ENCODE measurements around the gene NKIRAS1.

DNA sequence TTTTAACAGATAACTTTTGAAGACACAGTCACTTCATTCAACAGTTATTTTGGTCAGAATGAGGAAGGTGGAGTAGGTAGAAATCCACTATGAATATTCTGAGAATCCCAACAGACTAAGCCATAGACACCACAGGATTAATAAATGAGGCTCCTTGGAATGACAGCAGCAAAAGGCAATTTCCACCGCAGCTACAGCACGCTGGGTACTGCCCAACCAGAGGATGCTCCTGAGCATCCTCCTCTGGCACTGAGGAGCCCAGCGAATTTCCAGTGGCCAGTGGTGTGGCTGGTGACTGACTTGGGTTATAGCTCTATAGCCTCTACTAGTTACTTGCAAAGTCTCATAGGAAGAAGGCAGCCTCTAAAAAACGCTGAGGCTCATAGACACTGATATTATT, 24.6 kb upstream of the NKIRAS1 start:
- TF ChIP-seq, protein P1, sequence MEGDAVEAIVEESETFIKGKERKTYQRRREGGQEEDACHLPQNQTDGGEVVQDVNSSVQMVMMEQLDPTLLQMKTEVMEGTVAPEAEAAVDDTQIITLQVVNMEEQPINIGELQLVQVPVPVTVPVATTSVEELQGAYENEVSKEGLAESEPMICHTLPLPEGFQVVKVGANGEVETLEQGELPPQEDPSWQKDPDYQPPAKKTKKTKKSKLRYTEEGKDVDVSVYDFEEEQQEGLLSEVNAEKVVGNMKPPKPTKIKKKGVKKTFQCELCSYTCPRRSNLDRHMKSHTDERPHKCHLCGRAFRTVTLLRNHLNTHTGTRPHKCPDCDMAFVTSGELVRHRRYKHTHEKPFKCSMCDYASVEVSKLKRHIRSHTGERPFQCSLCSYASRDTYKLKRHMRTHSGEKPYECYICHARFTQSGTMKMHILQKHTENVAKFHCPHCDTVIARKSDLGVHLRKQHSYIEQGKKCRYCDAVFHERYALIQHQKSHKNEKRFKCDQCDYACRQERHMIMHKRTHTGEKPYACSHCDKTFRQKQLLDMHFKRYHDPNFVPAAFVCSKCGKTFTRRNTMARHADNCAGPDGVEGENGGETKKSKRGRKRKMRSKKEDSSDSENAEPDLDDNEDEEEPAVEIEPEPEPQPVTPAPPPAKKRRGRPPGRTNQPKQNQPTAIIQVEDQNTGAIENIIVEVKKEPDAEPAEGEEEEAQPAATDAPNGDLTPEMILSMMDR (IDR thresholded peaks at IDR 0.05; ENCODE audit: insufficient read depth, low read length, poor library complexity, severe bottlenecking): no peak
- no peak for TF ChIP-seq EZH2phosphoT487 (conservative IDR thresholded peaks at IDR 0.05; ENCODE audit: low read length)
